Endothelial cell of umbilical vein (primary cell): ENCODE data around the gene RNF213. TPM values are rescaled to one million over a fixed set of nuclear protein-coding genes. Genes with fewer than 3 reads are reported as not detected.

Experiments used
- BruUV-seq: library from RNA; stranded (reverse); fragments of 400-500 nt; replicated peaks from 2 replicates; lab custom pipeline; 2021; lab: Mats Ljungman, UMichigan
- CTCF ChIA-PET: fragments of 300-600, 350-600 bp; sonication (Branson Sonifier 250); formaldehyde crosslinking; loops from one replicate; lab custom pipeline; 2021; ENCODE audit warnings: antibody characterized with exemption, inconsistent platforms; lab: Charles Lee
- POLR2A ChIA-PET: fragments of 300-600, 350-600 bp; sonication (Branson Sonifier 250); formaldehyde crosslinking; loops from one replicate; lab custom pipeline; 2021; ENCODE audit warnings: antibody characterized with exemption, inconsistent platforms; lab: Charles Lee
- DNase-seq: peaks from one replicate; pipeline ENCODE4 v3.0.0-alpha.2; 2011; ENCODE audit warnings: low read depth, low spot score
- FAIRE-seq: peaks from 2 replicates; lab custom pipeline; 2011; peaks lifted over from hg19 to GRCh38; lab: Jason Lieb, UNC
- H2AFZ ChIP-seq: 2 replicates; pipeline ENCODE4 v1.6.0; 2012; ENCODE audit warnings: low read depth, low read length, control low read depth, inconsistent platforms
- H3K27ac ChIP-seq: 2 replicates; pipeline ENCODE4 v1.5.1; 2011; ENCODE audit warnings: low read depth, mild to moderate bottlenecking, control low read depth, low read length, moderate library complexity; ENCODE audit not compliant: insufficient read depth
- H3K27me3 ChIP-seq, 2 experiments: 2 replicates each; pipeline versions ENCODE4 v1.6.0 to v1.6.1; 2011; ENCODE audit warnings: low read length in 2 of 2, mixed read lengths in 1 of 2; ENCODE audit not compliant: control insufficient read depth in 2 of 2, insufficient read depth in 2 of 2
- H3K36me3 ChIP-seq, 2 experiments: 2 replicates in 1 of 2; 3 replicates in 1 of 2; pipeline ENCODE4 v1.5.1; 2011; ENCODE audit warnings: low read length in 2 of 2, mild to moderate bottlenecking in 1 of 2, moderate library complexity in 1 of 2; ENCODE audit not compliant: control insufficient read depth in 2 of 2, insufficient read depth in 2 of 2; ENCODE audit errors: extremely low read depth in 1 of 2
- H3K4me1 ChIP-seq: 3 replicates; pipeline ENCODE4 v1.5.1; 2011; ENCODE audit warnings: mild to moderate bottlenecking, low read length; ENCODE audit not compliant: control insufficient read depth, insufficient read depth; ENCODE audit errors: extremely low read depth
- H3K4me2 ChIP-seq: 2 replicates; pipeline ENCODE4 v1.6.1; 2011; ENCODE audit warnings: low read length, control low read depth, mixed read lengths; ENCODE audit not compliant: insufficient read depth
- H3K4me3 ChIP-seq, 3 experiments: fragments of 200-600 bp in 1 of 3; sonication (generic), shearing (Covaris generic) in 1 of 3; replicated peaks in 1 of 3; 2 replicates each; pipeline ENCODE4 v1.5.1; 2011 to 2016; ENCODE audit warnings: control low read depth in 3 of 3, low read length in 3 of 3, mild to moderate bottlenecking in 2 of 3, inconsistent platforms in 1 of 3, low read depth in 1 of 3, moderate library complexity in 1 of 3; ENCODE audit not compliant: insufficient read depth in 1 of 3
- H3K79me2 ChIP-seq: 2 replicates; pipeline ENCODE4 v1.6.0; 2012; ENCODE audit warnings: low read length, inconsistent platforms; ENCODE audit not compliant: control insufficient read depth, insufficient read depth
- H3K9ac ChIP-seq: replicated peaks from 2 replicates; pipeline ENCODE3; 2011; ENCODE audit warnings: low read length, control low read depth; ENCODE audit not compliant: insufficient read depth; ENCODE audit errors: extremely low read depth
- H3K9me1 ChIP-seq: replicated peaks from 3 replicates; pipeline ENCODE4 v1.6.0; 2011; ENCODE audit warnings: mild to moderate bottlenecking, low read length; ENCODE audit not compliant: control insufficient read depth, insufficient read depth; ENCODE audit errors: extremely low read depth
- H3K9me3 ChIP-seq: replicated peaks from 2 replicates; pipeline ENCODE4 v1.5.1; 2012; ENCODE audit warnings: low read length, inconsistent platforms; ENCODE audit not compliant: control insufficient read depth, insufficient read depth
- H4K20me1 ChIP-seq: replicated peaks from 2 replicates; pipeline ENCODE3; 2011; ENCODE audit warnings: mild to moderate bottlenecking, low read length; ENCODE audit not compliant: control insufficient read depth, insufficient read depth; ENCODE audit errors: extremely low read depth
- MYC ChIP-seq: IDR thresholded peaks from one replicate; pipeline ENCODE4 v1.6.1; 2011; ENCODE audit warnings: mild to moderate bottlenecking, low read depth, low read length
- POLR2A ChIP-seq: IDR thresholded peaks from 2 replicates; pipeline ENCODE4 v1.6.1; 2012; ENCODE audit warnings: low read depth, mild to moderate bottlenecking, control low read depth, low read length
- POLR2AphosphoS5 ChIP-seq: IDR thresholded peaks from 2 replicates; pipeline ENCODE4 v1.6.1; 2012; ENCODE audit warnings: low read depth, mild to moderate bottlenecking, control low read depth, low read length, moderate library complexity; ENCODE audit not compliant: insufficient read depth
- dilution Hi-C: fragments of 300-500 bp; cut with MboI; formaldehyde crosslinking; loops from one replicate; pipeline ENCODE4 v1.15.0; 2019; ENCODE audit warnings: low sequenced_read_pairs; ENCODE audit not compliant: extremely low pct_ligation_motif_present
- intact Hi-C: fragments of 100-400 bp; cut with micrococcal nuclease; formaldehyde crosslinking; loops from one replicate; pipeline ENCODE4 v1.10.0; 2022
- polyA plus RNA-seq, 4 experiments: library from polyadenylated mRNA; depleted of rRNA in 3 of 4; stranded (reverse) in 3 of 4; unstranded in 1 of 4; fragments of >200 nt; gene quantifications; 2 replicates each; pipeline versions ENCODE4 v1.2.1 to v1.2.3, GENCODE V29; 2011 to 2012; ENCODE audit warnings: missing spikeins in 1 of 4
- total RNA-seq: library from RNA; stranded (reverse); gene quantifications from 2 replicates; pipeline ENCODE4 v1.2.3, GENCODE V29; 2021
- TF ChIP-seq, protein P1 (sequence below), 2 donors: IDR thresholded peaks; 1 replicate in 1 of 2; 2 replicates in 1 of 2; pipeline ENCODE4 v1.5.1; 2011; ENCODE audit warnings: low read length in 2 of 2, mild to moderate bottlenecking in 2 of 2, moderate library complexity in 2 of 2, control low read depth in 1 of 2, inconsistent platforms in 1 of 2, low read depth in 1 of 2; ENCODE audit not compliant: insufficient read depth in 1 of 2; ENCODE audit errors: extremely low read depth in 1 of 2

RNF213 gene
- total and polyA plus RNA-seq, 2 donors (not counting 3 experiments of a cell fraction or from before 2014, with no cell fraction given) = 36.5 to 116 TPM

- FAIRE-seq (no peak), DNase-seq (peak; percentile 73)
- dilution Hi-C loops (no loop called here), intact Hi-C loops (no loop called here)
- H3K4me2 ChIP-seq = no peak overlapping the region
- TSS peak; percentile 3 for BruUV-seq
- H3K9me1 ChIP-seq = no peaks in the 10 kb centered on the region
- H4K20me1 ChIP-seq = no peaks in the 10 kb centered on the region
- H3K4me1 ChIP-seq = no peaks in the 10 kb centered on the region
- no peaks in the 10 kb centered on the region for H3K27me3 ChIP-seq
- ChIA-PET POLR2A (no interaction called here), CTCF (no interaction called here)
- H3K27ac ChIP-seq = no peak overlapping the region
- H3K79me2 ChIP-seq = no peaks in the 10 kb centered on the region
- TF ChIP-seq MYC (no peak), POLR2A (no peak), POLR2AphosphoS5 (no peak)
- TF ChIP-seq, protein P1, sequence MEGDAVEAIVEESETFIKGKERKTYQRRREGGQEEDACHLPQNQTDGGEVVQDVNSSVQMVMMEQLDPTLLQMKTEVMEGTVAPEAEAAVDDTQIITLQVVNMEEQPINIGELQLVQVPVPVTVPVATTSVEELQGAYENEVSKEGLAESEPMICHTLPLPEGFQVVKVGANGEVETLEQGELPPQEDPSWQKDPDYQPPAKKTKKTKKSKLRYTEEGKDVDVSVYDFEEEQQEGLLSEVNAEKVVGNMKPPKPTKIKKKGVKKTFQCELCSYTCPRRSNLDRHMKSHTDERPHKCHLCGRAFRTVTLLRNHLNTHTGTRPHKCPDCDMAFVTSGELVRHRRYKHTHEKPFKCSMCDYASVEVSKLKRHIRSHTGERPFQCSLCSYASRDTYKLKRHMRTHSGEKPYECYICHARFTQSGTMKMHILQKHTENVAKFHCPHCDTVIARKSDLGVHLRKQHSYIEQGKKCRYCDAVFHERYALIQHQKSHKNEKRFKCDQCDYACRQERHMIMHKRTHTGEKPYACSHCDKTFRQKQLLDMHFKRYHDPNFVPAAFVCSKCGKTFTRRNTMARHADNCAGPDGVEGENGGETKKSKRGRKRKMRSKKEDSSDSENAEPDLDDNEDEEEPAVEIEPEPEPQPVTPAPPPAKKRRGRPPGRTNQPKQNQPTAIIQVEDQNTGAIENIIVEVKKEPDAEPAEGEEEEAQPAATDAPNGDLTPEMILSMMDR (IDR thresholded peaks at IDR 0.05; ENCODE audit: extremely low read depth in 1 of 2, insufficient read depth in 1 of 2, low read depth in 1 of 2, low read length in 2 of 2) = no peak
- H3K9ac ChIP-seq = no peak overlapping the region
- no peak overlapping the region for H2AFZ ChIP-seq
- peaks cover 10 to 47% of the 10 kb centered on the region in 2 experiments for H3K36me3 ChIP-seq
- H3K9me3 ChIP-seq = no peaks in the 10 kb centered on the region
- H3K4me3 ChIP-seq = no peak overlapping the region
Observed at GRCh38 chr17:80389011-80389995, 128.7 kb downstream of the RNF213 start.
